Islet precursor cell (in vitro differentiated cells): ENCODE measurements around the gene GPR3.
"Not testable (repeated sequence)": the region's sequence is repeated elsewhere in the genome, so short reads cannot be mapped to it uniquely, and the experiment has no call there.

Source experiments
- DNase-seq: peaks from one replicate; pipeline ENCODE4 v3.0.0-alpha.2; 2018

Gene GPR3

DNA sequence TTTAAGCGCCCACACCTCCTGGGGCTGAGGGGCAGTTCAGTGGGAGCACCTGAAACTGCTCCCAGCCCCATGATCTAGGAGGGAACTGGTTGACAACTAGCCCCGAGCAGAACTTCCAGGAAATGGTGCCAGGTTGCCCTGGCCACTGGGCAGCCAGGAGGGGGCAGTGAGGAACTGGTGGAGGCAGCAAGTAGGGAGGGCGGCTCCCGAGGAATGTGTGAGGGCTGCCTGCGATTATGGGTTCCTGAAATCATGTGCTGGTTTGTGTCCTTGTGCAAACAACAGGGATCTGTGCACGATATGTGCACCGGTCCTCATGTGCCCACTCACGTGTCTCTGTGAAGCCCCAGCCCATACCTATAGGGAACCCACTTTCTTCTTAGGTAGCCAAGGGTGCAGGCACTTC is 9.9 kb downstream of the GPR3 start:
- DNase-seq, result peak; percentile 76

DNA sequence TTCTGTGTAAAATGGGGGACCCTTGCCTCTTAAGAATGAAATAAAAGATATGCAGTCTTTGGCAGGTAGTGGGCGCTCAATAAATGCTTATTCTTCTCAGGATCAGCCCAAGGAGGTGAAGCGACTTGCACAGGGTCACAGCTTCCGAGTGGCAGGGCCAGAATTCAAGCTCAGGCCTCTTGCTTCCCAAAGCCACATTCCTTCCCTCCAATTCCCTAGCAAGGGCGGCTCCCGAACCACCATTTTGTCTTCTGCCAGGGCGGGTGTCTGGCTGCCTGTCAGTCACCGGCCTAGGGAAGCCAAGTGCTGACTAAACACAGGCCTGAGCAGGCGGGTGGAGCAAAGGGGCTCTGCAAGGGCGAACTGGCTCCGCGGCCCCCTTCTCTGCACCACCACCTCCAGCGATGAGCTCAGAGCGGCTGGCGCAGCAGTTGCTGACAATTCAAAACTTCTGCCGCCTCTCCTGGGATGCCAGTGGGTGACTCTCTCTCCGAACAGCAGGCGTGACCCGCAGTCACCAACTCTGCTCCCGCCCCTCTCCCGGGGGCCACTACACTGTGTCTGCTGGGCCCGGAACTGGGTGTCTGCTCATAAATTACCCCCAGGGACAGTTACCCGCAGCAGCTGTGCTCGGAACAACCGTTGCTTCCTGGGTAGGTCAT is 10.8 kb downstream of the GPR3 start:
- peak; percentile 83 for DNase-seq

DNA sequence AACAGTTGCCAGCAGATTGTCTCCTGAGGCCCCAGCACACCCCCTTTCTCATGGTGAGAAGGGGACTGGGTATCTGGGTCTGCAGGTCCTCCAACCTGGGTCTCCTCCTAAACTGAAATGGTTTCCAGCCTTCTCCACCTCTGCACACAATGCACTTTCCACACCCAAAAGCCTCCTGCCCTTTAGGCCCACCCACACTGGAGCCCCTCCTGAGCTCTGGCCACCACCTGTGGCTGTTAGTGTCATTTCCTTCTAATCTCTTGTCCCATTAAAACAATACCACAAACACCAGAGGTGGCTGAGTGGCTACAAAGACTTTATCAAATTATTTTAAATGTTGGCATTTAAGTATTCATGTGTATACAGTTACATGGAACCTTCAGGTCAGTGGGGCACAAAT is 11.5 kb downstream of the GPR3 start:
- no peak for DNase-seq

DNA sequence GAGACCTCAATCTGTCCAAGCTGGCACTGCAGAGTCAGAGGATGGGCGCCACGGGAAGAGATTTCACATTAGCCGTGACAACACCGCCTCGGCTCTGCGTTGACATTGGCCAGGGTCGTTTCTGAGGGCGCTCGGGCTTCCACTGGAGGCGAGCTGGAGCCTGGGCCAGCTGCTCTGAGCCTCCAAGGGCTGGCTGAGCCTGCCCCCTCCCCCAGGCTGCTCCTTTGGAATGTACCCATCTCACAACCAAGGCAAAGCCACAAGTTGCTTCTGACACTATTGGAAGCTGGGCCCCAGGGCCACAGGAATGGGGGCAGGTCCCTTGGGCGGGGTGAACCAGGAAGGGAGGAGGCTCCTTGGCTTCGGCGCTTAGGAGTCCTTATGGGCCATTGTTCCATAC is 12.7 kb downstream of the GPR3 start:
- peak; percentile 95 for DNase-seq

DNA sequence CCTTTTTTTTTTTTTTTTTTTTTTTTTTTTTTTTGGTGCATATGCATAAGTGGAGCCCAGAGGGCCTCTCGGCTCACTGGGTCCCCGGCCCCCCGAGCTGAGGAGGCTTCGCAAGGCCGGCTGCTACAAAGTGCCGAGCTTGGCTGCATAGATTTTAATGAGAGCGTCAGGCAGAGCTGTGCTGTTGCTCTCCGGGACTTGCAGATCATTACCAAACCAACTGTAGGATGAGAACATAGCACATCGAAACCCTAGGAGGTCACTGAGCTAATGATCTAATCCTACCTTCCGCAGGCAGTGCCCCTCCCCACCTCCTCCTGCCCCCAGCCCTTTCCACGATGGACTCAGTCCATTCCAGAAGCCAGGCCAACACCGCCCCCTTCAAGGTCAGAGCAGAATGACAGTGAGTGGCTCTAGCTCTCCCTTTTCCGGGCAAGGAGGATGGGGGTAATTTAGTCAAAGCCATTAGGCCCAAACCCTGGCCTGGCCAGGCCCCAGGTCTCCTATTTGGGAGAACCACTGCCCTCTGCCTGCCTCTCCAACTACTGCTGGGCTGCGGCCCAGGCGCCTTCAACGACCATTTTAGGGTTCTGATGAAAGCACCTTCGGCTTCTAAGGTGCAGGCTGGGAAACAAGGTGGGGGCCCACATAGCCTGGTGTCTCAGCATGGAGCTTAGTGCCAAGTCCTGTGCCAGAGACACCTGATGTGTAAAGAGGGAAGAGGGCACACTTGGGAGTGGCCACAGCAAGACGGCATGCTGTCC is 13.4 kb downstream of the GPR3 start:
- peak; percentile 83 for DNase-seq

DNA sequence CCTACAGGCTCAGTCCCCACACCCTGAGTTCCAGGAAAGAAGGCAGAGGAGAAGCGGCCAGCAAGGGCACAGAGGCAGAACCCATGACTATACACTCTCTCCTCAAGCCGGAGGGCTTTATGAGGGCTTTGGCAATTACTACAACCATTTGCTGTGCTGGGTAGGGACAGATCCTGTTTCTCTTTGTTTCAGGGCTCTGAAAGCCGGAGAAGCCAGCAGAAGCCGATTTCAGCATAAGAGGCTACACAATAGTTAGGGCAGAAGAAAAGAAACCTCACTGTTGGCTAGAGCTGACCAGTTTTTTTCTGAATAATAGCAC is 13.9 kb downstream of the GPR3 start:
- no peak for DNase-seq

DNA sequence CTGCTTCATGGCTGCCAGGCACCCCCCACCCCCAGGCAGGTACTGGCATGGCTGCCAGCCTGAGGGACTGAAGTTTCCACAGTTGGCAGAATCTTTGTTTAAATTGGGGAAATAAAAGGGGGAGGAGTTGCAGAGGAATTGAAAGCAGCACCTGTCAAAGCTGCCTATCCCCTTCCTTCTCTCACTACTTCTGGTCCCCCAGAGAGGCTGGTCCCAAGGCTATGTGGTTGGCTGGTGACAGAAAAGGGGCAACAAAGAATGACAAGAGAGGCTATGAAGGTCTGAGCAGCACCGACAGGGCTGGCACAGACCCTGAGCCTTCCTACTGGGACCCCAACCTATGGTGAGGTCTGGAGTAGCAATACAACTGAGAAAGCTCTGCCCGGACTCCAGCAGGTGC is 14.4 kb downstream of the GPR3 start:
- not testable (repeated sequence) for DNase-seq

DNA sequence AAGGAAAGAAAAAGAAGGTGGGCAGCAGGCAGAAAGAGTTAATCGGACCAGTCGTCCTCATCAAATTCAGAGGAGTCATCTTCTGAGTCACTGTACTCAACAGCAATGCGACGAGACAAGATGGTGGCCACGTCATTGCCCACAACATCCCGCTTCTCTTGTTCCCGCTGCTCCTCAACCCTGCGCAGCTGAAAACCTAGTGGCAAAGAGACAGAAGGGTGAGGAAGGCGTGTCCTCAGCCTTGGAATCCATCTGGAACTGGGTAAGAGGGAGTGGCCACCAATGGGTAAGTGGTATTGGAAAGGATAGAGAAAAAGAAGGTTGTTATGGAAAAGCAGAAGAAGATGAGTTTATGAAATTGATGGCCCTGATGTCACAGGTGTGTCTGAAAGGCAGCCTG is 15.7 kb downstream of the GPR3 start:
- DNase-seq, result no peak

DNA sequence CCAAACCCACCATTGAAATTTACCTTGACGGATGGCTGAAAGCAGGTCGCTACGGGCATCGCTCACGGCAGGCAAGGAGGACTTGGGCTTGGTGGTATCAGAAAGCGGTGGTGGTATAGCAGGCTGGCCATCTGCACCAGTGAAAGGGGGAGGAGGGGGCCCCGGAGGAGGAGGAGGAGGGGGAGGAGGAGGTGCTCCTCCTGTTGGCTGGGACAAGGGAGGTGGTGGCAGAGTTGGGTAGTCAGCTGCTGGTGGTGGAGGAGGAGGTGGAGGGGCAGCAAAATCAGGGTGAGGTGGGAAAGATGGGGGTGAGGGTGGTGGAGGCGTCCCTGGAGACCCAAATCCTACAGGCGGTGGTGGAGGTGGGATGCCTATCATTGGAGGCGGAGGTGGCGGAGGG is 17.2 kb downstream of the GPR3 start:
- DNase-seq, result no peak

DNA sequence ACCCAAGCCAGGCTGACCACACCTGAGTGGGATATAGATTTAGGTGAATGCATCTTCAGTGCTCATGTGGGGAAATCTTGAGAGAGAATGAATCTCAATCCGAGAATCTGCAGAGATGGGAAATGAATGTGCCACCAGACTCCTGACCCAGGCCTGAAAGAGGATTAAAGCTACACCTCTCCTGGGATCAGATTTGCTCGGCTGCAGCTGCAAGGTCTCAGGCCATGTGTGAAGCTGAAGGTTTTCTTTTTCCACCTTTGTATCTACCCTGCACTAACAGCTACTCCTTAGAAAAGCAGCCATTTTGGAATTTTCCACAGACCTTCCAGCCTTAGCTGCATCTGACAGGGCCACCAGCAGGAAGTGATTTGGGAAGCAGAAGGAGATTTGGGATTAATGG is 18.3 kb downstream of the GPR3 start:
- no peak for DNase-seq

DNA sequence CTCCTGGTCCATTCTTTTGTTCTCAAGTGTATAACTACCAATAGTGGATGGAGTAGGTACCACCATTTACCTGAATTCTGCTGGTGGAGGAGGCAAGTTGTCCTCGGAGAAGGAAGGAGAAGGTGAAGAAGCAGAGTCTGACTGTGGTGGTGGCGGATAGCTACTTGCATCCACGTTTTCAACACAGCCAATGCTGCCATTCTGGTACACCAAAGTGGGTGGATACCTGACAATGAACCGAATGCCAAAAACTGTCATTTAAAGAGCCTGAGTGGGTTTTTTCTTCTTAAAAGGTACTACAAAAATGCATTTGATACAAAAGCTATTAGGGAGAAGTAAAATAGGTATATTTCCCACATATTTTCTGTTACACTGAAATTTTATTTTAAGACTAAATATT is 20.1 kb downstream of the GPR3 start:
- DNase-seq, result no peak

DNA sequence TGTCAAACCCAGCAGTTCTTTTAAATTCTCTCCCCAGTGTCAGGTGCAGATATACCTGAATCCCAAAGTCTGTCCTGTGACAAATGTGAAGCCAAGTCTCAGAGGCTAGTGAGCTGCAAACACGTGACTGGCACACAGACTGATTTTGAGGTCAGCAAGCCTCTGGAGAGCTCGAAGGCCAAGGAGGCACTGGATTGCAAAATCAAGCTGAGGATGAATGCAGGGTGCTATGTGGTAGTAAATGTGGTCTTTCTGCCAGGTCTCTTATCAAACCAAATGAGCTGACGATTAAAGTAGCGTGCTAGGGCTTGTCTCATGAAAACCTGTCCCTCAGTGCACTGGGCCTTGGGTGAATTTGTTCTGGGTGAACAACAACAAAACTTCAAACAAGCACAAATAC is 20.6 kb downstream of the GPR3 start:
- no peak for DNase-seq

DNA sequence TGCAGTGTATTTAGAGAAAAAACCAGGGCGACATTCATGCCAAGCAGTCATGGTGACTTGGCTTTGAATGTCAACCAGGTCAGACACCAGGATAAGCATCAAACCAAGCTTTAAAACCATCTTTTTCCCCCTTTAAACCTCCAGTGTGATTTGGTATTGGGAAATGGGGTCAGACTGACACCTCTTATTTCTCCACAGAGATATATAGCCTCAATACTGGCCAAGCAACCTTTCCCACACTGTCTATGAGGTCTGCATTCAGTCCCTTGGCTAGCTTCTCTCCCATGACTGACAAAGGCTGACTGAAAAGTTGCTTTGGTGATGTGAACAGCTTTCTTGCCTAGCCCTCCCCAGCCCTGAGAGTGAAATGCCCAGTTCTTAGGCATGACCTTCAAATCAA is 21.7 kb downstream of the GPR3 start:
- DNase-seq, result no peak

DNA sequence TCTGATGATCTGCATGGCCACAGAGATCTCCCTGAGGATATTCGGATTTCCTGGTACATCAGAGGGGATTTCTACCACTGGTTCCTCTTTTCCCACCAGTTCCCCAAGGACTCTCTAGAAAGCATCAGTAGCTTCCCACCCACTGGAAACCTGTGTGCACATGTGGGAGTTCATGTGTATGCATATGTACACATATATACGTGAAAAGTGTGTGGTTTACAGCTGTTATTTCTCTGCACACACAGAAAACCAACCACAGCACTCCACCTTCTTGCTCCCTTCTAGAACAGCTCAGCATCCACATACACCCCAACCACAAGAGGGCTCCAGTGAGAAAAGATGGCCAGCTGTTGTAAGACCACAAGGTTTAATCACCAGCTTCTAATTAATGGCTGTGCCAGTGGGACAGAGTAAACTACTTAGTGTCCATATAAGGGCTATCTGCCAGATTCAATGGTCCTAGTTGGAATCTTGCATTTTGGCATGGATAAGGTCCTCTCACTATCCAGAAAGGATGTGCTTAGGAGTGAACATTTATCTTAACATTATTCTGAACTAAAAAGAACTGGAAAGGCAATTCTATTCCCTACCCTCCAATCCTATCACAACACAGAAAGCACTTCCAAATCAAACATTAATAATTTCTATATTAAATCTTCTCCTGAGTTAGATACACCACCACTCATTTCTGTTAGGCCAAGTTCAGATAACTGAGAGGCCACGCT is 24.1 kb downstream of the GPR3 start:
- peak; percentile 80 for DNase-seq

DNA sequence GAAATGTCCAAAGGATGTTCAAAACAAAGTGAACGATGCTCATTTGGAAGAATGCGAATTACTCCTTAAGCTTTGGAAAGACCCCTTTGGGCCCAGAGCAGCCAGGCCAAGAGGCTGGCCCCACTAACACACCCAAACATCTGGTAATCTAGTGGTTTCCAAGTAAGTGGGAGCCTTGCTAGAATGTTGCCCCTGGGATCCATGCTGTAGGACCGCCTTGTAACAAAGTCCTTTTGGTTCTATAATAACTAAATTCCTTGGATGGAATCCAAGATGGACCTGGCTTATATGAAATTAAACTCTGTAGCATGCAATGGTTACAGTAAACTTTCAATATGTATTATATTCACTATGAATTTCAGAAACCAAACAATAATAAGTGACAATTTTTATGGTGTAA is 25.3 kb downstream of the GPR3 start:
- DNase-seq, result no peak

DNA sequence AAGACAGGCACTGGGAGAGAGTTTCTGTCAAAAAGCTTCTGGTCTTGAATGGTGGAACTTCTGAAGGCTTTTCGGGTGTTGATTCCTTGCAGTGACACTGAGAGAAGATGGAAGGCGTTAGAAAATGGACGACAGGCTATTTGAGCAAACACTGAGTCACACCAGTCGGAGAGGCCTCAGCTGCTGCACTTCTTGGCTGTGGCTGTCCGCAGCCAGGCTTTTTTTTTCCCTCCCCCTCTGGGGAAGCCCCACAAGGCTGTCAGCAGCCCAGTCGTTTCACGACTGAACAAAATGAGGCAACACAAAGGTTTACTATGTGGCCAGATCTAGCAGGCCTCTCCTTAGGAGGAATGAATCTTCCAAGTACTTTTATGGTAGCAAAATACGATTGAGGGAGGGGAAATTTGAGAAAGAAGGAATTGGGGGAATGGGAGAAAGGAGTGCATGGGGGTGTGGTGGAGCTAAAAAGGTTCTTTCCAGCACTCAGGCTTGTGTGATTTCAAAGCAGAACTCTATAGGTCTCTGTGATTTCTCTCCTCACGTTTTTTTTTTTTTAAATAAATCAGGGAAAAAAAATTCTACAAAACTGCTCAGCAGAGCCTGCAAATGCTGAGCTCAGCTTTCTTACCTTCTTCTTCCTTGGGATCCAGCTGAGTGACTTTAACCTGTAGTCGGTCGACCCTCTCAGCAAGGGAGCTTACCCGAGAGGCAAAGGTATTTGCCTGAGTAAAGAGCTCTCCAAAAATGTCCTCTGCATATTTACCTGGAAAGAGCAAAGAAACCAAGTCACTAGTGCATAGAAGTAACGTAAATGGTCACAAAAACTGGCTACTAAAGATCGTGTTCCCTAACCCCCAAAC is 26.1 kb downstream of the GPR3 start:
- DNase-seq, result peak; percentile 86

DNA sequence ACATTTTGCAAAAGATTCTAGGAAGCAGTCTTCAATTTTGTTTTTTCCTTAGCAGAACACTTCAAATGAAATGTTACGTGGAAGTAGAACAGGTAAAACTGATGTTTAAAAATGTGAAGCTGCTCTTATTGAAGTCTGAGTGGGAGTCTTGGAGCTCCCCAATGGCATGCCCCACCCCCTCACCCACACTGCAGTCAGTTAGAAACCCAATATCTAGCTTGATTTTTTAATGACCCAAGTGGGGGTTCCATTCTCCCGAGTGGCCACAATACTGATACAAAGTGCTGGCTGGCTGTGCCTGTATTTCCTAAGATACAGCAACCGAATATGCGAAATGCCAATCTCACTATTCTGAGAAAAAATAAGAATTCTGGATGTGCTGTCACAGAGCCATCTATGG is 31.3 kb downstream of the GPR3 start:
- DNase-seq, result no peak

DNA sequence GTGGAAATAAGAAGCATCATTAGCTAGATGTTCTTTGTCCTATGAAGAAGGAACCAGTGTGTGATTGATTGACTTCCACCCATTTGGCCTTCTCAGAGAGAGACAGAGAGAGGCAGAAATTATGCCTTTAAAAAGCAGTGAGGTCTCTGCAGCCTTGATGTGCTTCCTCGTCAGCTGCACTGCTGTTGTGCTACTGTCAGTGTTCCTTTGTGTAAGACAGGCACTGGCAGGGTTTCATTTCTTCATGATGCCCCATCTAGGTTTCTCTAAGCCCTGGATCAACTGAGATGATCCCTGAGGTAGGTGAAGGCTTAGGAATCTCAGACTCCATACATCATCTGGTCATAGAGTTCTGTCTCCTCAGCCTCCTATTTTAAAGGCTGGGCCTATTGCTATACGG is 34.9 kb downstream of the GPR3 start:
- no peak for DNase-seq

DNA sequence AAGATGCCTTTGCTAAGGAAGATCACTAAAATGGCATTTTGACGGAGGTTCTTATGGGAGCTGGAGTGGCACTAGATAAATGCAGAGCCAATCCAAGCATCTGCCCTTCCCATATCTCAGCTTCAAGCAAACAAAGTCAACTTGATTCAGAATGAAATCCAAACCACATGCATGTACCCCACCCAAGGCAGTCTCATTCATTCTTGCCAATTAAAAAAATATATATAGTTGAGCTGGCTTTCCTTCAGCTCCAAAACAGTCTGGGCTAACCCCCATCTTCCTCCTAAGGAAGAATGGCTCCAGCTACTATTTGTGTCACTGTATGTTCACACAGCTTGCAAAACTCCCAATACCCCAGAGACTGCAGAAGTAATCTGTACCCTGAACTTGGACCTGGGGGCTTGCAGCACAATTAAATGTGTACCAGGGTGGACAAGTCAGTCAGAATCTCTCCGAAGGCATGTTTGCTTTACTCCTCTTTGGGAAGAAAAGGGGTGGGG is 35.4 kb downstream of the GPR3 start:
- DNase-seq, result no peak

DNA sequence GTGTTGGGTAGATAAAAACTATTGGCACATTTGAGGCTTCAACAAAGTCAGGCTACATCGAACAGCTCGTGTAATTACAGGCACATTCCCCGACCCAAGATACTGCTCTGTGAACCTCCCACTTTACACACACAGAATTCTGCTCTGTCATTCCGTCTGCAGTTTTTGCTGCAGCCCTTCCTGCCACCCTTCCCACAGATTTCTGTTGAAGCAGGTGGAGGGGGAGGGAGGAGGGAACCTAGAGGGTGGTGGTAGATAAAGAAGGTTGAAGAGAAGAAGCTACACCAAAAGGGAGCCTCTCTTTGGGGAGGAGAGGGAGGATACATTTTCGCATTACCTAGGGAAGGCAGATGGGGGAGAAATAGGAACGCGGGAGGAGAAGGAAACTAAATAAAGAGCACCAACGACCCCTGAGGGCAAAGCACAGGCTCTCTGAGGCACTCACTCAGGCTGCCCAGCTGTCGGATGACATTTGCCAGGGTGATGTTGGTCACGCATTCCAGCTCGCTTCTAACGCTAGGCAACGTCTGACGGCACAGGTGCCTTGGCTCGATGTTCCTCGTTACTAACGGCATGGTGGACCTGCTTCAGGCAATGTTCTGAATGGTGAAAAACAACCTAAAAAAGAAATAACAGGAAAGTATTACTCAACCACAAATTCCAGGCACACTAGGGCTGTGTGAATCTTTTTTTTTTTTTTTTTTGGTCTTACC is 36.0 kb downstream of the GPR3 start:
- DNase-seq, result peak; percentile 84

DNA sequence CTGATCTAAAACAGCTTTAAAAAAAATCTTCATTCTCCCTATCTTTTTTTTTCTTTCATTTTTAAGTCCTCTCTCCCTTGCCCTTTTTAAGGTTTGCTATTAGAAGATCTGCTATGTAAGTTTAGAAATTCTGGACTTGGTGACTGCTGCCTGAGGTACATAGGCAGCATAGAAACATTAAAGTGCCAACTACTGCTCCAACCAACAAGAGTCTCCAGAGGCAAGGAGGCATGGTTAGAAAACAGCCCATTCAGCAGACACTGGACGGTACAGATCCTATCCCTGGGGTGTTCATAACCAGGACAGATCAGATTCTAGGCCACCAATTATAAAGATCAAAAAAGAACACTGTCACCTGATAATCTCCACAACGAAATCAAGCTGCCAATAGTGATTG is 36.6 kb downstream of the GPR3 start:
- DNase-seq, result no peak

DNA sequence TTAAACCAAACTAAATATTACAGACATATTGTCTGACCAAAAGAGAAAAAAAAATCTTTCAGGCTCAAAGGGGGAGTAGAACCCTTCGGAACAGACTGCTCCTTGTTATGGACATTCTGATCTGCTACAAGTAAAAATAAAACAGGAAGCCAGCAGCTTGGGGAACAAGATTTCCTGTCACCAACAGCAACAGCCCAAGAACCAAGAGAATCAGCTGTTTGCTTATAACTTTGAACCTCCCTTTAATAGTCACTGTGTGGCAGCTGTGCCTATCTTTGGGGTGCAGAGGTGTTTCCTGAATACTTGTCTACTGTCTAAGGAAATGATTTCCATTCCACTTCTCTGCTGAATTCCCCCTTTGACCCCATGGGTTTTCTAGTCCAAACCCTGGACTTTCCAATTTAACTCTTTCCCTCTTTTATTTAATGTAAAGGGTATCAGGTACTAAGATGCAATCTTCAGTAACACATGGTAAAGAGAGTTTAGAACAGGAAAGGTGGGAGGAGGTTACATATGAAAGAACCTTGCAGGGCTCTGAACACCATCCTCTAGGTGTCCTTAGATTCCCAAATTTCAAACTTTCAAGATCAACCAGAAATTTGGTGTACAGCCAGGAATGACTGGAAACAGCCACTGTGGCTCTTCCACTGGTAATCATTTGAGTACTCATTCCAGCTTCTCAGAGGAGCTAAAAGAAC is 38.6 kb downstream of the GPR3 start:
- no peak for DNase-seq
